ENCODE measurements around the gene FAM219B.
"Not testable (repeated sequence)": the region's sequence is repeated elsewhere in the genome, so short reads cannot be mapped to it uniquely, and the experiment has no call there.

The FAM219B gene

DNA sequence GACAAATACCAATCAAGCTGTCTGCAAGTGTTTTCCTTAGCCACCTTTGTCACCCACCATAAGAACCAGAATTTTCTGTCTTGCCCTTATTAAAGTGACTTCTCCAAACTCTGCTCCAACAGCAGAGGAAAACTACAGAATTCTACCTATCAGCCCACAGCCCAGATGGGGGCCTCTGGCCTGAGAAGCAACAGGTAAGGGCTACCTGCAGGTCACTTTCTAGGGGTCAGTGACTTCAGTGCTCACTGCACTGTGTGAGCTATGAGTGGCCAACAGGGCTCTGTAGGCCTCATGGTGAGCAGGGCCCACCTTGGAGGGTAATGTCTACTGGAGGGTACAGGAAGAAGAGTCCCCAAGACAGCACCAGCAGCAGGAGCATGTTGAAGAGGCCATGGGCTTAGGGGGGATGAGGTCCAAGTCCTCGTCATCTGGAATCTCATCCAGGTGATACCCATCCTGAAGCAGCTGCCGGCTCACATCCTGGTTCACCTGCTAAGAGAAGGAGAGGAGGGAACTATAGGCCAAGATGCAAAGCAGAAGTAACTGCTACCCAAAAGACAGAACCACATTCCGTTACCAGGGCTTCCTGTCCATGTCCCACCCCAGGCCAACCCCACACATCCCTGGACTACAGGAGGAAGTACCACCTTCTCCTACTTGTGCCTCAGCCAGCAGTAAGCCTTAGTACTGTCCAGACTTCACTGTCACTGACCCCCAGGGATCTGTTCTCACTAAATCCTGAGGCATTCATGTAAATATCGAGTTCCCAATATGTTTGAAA, 4.2 kb downstream of the FAM219B start:
- no peak for DNase-seq

DNA sequence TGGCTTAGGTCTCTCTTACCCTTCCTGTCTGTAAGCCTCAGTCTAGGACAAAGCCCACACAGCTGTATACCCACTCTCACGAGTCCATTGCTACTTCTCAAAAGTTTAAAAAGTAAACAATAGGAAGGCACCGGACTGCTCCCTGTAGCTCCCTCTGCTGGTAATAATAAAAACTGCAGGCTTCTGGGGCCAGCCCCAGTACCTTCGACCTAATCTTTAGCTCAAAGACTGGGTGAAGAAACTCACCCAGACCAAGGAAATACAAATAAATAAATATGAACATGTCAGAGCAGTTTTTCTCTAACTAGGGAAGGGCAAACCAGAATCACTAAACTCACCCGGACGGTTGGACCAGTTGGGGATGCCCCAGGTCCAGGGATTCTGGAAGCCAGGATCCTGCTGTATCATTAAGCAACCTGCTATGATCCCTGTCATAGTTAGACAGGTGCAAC, 5.0 kb downstream of the FAM219B start:
- DNase-seq, result peak; percentile 75

DNA sequence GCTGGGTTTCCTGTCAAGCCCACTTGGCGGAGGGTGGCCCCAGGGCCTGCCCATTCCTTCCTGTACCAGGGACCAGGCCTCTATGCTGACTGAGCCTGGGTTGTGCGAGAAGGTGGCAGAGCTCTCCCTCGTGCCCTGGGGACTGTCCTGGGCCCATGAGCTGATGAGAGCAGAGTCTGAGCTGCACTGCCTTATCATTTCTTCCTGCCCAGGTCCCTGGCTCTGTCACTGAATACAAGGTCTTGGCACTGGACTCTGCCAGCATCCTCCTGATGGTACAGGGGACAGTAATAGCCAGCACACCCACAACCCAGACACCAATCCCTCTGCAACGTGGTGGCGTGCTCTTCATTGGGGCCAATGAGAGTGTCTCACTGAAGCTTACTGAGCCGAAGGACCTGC, 9.3 kb downstream of the FAM219B start:
- no peak for DNase-seq

DNA sequence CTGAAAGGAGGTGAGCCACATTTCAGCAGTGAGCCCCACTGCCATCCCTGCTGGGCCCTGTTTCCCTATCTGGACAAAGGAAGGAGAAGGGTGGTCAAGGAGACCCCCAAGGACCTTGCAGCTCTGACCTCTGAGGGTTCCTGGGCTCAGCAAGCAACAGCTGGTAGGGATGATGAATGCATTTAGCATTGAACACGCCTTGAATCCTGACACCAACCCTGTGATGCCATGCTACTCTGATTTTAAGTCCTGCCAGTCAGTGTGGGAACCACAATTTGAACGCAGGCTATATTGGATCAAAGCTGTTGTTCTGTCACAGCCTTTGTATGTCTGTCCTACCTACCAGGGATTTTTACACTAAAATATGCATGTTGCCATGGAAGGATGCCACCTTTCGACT, 10.3 kb downstream of the FAM219B start:
- DNase-seq, result no peak

DNA sequence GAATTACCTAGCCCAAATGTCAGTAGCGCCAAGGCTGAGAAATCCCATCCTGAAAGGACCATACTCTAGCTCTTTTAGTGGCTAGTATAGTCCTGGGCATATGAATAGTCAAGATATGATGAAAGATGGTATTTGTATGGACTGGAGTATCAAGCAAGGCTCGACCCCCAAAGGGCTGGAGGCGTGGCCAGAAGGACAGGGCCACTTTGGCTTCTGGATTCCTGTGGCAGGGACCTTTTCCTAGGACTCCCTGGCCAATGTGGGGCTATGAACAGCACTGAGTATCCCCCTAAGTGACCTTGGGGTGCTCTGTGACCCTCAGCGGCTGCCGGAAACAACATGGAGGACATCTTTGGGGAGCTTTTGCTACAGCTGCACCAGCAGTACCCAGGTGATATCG, 10.8 kb downstream of the FAM219B start:
- DNase-seq, result no peak

DNA sequence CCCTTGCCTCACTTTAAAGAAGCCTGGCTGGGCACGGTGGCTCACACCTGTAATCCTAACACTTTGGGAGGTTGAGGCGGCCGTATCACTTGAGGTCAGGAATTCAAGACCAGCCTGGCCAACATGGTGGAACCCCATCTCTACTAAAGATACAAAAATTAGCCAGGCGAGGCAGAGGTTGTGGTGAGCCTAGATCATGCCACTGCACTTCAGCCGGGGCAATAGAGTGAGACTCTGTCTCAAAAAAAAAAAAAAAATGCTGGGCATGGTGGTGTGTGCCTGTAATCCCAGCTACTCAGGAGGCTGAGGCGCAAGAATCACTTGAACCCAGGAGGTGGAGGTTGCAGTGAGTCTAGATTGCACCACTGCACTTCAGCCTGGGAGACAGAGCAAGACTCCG, 12.3 kb downstream of the FAM219B start:
- DNase-seq, result not testable (repeated sequence)

DNA sequence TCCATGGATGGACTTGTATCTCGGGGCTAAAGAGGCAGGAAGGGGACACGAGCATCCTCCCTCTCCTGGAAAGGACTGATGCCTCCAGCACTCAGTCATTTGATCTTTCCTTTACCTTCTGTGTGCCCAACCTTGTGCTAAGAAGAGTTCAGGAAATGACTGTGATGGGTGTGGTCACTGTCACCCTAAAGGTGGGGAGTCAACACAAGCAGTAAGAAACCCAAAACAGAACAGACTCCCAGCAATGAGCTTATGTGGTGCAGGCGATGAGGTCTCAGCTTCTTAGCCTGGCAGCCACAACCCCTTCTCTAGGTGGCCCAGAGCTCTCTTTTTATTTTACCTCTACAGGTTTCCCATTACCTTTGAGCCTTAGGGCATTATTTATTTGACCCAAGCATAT, 13.0 kb downstream of the FAM219B start:
- no peak for DNase-seq

DNA sequence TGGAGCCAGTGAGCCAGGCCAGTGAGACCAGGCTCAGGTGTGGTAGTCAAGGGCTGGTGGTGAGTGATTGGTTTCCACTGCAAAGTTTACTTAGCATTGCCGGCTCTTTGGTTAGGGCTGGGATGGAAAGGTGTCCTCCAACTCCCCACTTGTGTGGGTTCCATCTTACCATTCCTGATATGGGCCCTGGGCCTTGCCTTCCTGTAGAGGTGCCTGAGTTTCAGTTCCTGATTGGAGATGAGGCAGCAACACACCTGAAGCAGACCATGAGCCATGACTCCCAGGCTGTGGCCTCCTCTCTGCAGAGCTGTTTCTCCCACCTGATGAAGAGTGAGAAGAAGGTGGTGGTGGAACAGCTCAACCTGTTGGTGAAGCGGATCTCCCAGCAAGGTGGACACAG, 13.7 kb downstream of the FAM219B start:
- DNase-seq, result no peak

DNA sequence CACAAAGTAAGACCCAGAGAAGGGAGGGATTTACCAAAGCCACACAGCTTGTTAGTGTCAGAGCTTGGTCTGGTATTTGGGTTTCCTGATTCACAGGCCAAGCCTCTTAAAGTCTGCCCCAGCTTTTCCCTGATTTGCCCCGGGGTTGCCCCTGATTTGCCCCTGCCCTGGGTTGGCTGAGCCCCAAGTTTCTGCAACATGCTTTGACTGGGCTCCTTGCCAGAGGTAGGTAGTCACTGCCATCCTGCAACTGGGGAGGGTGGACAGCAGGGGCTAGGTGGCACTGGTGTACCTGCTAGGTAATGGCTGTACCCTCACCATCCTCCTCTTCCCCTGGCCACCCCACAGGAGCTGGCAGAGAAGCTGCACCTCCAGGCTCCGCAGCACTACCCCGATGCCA, 14.3 kb downstream of the FAM219B start:
- DNase-seq, result no peak

DNA sequence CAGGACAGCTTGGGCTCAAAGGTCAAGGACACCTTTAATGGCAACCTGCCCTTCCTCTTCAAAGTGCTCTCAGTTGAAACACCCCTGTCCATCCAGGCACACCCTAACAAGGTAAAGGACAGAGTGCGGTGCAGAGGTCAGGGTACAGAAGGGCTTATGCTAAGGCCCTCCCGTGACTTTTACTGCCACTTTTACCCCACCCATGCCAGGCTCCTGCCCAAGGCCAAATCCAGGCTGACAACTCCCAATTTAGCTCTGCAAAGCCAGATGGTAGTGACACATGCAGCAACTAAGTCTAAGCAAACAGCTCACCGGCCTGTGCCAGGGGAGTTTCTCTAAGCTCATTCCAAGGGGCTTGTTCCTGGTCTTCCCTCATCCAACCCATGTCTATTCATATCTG, 15.2 kb downstream of the FAM219B start:
- no peak for DNase-seq

DNA sequence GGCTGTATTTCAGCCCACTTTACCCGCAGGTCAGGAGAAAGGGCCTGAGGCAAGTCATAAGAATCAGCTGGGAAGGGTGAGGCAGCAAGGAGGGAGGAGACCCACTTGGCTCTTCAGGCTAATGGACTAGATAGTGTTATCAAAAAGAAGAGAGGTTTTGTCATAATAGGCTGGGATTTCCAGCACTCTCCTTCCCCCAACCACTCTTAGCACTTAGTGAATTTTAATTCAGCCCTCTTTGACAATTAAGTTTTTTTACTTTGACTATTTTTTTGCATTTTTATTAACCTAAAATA, 16.0 kb downstream of the FAM219B start:
- no peak for DNase-seq

DNA sequence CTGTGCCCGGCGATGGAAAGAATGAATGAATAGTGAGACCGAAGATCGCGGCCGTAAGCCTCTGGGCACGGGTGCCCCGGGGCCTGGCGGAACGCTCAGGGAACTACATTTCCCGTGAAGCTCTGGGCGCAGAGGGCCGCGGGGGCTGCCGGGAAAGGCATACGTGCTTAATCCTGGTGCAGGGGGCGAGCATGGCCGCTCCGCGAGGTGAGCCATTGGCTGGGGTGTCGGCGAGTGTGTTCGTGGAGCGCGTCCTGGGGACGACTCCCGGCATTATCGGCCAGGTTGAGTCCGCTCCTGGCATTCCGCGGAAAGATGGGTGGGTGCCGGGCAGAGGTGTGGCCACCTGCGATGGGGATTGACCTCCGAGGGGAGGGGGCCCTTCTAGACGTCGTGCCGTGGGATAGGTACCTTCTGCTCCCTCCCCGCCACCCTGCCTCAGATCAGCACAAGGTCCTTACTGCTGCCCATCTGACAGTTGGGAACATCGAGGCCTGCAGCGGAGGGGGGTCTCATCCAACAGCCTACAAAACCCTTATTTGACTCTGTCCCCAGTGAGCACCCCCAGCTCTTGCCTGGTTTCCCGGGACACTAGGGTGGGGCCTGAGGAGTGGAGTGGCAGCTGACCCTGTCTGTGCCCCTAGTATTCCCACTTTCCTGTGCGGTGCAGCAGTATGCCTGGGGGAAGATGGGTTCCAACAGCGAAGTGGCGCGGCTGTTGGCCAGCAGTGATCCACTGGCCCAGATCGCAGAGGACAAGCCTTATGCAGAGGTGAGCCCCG, 16.6 kb downstream of the FAM219B start, which contains the start of gene MPI:
TSS of gene MPI (plus strand) at position 160 of the 782 bp plus-strand sequence. CDS start at position 192, 32 bp downstream.
- DNase-seq, result peak; percentile 94

DNA sequence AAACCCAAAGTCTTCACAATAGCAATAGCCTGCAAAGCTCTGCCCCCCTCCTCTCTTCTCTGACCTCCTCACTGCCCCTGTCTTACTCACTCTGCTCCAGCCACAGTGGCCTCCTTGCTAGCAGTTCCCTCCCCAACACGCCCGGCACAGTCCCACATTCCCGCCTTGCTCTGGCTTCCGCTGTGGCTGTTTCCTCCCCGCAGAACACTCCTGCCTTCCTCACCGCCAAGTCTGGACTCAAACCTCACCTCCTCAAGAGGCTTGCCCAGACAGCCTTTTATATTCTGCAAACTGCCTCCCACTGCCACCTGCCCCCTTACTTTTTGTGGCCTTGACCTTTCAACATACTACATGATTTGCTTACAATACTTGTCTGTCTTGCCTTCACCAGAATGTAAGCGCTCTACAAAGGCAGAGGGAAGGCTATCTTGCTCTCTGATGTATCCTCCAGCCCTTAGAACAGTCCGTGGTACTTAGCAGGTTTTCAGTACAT, 17.2 kb downstream of the FAM219B start:
- DNase-seq, result no peak

DNA sequence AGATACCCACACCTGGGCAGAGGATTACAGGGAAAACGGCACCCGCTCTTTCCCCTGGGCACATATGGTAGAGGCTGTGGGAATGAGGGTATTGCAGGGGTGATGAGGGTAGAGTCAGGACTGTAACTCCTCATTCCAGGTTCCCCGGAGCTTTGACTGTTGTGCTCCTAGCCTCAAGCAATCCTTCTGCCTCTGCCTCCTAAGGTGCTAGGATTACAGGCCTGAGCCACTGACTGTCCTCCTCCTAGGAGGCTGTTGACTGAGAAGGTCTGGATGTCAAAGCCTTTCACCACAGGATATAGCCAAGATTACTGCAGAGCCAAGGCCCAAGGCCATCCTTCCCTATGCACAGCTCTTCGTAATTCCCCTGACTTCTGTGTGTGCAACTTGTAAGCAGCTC, 17.9 kb downstream of the FAM219B start:
- no peak for DNase-seq

DNA sequence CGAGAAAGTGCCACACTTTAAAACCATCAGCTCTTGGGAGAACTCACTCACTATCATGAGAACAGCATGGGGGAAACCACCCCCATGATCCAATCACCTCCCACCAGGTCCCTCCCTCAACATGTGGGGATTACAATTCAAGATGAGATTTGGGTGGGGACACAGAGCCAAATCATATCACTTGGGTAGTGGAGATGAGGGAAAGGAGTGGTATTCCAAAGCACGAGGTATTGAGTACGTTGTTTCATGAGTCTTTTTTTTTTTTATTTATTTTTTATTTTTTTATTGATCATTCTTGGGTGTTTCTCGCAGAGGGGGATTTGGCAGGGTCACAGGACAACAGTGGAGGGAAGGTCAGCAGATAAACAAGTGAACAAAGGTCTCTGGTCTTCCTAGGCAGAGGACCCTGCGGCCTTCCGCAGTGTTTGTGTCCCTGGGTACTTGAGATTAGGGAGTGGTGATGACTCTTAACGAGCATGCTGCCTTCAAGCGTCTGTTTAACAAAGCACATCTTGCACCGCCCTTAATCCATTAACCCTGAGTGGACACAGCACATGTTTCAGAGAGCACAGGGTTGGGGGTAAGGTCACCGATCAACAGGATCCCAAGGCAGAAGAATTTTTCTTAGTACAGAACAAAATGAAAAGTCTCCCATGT, 19.0 kb downstream of the FAM219B start:
- not testable (repeated sequence) for DNase-seq

DNA sequence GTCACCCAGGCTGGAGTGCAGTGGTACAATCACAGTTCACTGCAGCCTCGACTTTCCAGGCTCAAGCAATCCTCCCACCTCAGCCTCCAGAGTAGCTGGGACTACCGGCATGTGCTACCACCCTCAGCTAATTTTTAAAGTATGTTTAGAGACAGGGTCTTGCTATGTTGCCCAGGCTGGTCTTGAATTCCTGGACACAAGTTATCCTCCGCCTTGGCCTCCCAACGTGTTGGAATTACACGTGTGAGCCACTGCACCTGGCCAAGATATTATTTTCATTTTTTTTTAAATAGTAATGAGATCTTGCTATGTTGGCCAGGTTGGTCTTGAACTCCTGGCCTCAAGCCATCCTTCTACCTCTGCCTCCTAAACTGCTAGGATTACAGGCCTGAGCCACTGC, 21.2 kb downstream of the FAM219B start:
- DNase-seq, result no peak

DNA sequence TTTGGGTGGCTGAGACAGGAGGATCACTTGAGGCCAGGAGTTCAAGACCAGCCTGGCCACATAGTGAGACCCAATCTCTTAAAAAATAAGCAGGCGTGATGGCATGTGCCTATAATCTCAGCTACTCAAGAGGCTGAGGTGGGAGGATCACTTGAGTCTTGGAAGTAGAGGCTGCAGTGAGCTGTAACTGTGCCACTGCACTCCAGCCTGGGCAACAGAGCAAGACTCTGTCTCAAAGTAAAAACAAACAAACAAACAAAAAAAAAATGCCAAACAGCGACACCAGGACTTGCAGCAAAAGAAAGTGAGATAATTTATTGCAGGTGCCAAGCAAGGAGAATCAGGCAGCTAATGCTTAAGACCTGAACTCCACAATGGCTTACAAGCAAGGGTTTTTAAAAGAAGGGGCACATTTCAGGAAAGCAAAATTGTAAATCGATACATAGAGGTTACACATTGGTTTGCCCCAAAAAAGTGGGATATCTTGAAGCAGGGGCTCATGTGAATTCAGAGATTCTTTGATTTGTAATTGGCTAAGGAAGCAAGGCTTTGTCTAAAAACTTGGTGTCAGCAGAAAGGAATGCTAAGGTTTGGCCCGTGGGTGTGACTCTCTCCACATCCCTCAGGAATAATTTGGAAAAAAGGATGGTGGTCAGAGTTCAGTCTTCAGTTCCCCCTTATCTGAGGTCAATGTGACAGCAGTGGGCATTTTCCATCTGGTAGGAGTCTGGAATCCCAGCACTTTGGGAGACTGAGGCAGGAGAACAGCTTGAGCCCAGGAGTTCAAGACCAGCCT, 22.0 kb downstream of the FAM219B start:
- no peak for DNase-seq

DNA sequence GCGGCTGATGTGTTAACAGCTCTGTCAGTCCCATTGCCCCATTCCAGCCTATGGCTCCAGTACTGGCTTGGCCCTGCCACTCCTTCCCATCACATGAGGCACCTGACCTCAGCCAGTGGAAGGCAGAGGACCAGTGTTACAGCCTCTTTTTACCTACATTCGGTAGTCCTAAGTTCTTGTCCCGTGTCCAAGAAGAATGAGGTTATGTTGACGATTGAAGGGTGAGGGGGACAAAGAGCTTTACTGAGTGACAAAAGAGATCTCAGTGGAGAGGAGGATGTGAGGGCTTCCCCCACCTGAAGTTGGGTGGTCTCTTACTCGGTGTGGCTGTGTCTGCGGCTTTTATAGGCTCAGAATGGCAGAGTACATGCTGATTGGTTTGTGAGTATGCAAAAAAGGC, 24.1 kb downstream of the FAM219B start:
- no peak for DNase-seq

DNA sequence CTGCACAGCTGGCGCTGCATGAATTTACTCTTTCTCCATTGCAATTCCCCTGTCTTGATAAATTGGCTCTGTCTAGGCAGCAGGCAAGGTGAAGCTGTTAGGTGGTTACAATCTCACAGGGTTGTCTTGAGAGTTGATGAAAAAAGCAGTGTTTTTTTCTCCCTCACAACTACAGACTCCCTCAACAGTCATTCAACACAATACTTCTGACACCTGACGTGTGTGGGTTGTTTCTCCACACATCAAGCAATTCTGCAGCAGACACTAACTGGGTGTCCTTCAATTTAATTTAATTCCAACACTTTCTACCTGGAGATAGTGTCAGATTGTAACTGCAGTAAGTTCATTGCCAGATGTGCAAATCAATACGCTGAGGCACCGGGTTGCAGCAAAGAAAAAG, 28.4 kb downstream of the FAM219B start:
- no peak for DNase-seq

DNA sequence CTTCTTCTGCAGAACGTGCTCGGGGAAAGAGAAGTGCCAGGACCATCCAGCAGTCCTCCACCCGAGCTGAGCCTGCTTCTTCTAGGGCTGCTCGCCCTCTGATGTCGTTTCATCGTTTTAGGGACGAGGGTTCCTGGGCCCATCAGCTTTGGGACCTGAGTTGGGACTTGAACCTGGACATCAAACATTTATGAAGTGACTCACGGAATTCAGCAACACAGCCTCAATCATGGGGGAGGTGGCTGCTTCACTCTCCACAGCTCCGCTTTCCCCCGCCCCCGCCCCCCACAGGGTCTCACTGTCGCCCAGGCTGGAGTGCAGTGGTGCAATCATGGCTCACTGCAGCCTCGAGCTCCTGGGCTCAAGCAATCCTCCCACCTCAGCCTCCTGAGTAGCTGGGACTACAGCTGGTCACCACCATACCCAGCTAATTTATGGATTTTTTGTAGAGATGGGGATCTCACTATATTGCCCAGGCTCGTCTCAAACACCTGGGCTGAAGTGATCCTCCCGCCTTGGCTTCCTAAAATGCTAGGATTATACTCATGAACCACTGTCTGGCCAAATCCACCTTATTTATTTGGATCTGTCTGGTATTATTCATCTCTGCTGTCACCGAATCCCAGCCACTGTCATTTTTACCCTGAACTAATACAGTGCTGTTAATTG, 32.8 kb downstream of the FAM219B start:
- DNase-seq, result peak; percentile 74

DNA sequence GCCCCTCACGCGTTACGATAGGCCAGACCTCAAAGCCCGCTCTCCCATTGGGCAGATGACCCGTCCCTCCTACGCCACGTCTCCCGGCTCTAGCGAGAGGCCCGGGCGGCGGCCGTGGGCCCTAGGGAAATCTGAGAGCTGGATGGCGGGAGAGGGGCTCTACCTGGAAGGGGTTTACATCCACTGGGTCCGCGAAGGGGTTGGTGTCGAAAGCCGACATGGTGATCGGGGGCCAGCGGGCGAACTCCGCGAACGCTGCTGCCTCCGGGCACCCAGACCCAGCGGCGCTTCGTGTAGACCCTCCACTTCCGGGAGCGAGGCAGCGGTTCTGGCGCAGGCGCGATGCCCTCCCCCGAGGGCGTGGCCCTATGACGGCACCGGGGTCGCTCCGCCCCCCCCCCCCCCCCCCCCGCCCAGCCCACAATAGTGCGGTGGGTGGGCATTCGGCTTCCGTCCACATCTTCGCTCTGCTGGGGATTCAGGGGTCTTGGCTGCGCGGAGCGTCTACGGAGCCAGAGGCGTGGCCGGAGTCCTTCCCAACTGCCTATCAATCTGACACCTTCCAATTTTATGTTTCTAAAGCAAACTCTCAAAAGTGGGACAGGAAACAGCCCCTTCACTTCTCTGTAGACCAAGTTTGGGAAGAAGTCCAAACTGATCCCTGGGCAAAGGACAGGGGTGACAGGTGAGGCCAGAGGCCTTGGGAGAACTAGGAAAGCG, 33.5 kb downstream of the FAM219B start, which contains the start of gene SCAMP2:
TSS of gene SCAMP2 (minus strand) at position 330 of the 720 bp plus-strand sequence. CDS start at position 220, 110 bp downstream.
- DNase-seq, result peak; percentile 94

DNA sequence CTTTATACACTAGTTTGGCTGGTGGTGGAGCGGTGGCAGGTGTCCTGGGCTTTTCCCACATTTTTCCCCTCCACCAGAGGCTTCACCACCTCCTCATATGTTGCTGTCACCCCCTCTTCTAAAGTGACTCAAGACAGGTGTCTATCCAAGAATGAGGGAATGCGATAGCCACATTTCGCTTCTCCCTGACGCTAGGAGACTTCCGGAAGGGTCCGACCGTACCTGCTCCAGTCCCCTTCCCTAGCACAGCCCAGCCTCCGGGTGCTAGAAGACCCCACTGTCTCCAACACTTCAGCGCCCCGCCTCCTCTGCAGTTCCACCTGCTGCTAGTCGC, 34.0 kb downstream of the FAM219B start:
- no peak for DNase-seq
